Activated T-helper 2 cell treated with anti-CD3 and anti-CD28 coated beads, Interferon-gamma antibody, Interleukin-2, Interleukin-4, amounts not matched to agents 10 μg/mL and 5 μg/mL and 100 μg/mL, durations not matched to agents 14 hours and 24 hours and 36 hours (primary cell): ENCODE data around the gene SLC4A4. TPM values are rescaled to one million over a fixed set of nuclear protein-coding genes. Genes with fewer than 3 reads are reported as not detected.

Source experiments
- DNase-seq: peaks from one replicate; pipeline ENCODE4 v3.0.0; 2021; ENCODE audit warnings: low spot score
- H3K27ac Mint-ChIP-seq: one replicate; pipeline ENCODE4 v1.8.0; 2021; ENCODE audit warnings: mixed read lengths
- H3K27me3 Mint-ChIP-seq: one replicate; pipeline ENCODE4 v1.8.0; 2021; ENCODE audit warnings: low read depth, mixed read lengths
- H3K36me3 Mint-ChIP-seq: one replicate; pipeline ENCODE4 v1.8.0; 2021; ENCODE audit warnings: low read depth, mixed read lengths
- H3K4me1 Mint-ChIP-seq: one replicate; pipeline ENCODE4 v1.8.0; 2021; ENCODE audit warnings: low read depth, mixed read lengths
- H3K4me3 Mint-ChIP-seq: one replicate; pipeline ENCODE4 v1.8.0; 2021; ENCODE audit warnings: low read depth, mild to moderate bottlenecking, moderate library complexity, mixed read lengths
- H3K9me3 Mint-ChIP-seq: one replicate; pipeline ENCODE4 v1.8.0; 2021; ENCODE audit warnings: mixed read lengths
- intact Hi-C: fragments of 100-400 bp; cut with micrococcal nuclease; formaldehyde crosslinking; loops from one replicate; pipeline ENCODE4 v1.15.1; 2023
- total RNA-seq: library from RNA; stranded (reverse); gene quantifications from 2 replicates; pipeline ENCODE4 v1.2.3, GENCODE V29; 2022

Gene SLC4A4
- total RNA-seq, 1 donor from 2014 or later: 0.43 TPM

DNA sequence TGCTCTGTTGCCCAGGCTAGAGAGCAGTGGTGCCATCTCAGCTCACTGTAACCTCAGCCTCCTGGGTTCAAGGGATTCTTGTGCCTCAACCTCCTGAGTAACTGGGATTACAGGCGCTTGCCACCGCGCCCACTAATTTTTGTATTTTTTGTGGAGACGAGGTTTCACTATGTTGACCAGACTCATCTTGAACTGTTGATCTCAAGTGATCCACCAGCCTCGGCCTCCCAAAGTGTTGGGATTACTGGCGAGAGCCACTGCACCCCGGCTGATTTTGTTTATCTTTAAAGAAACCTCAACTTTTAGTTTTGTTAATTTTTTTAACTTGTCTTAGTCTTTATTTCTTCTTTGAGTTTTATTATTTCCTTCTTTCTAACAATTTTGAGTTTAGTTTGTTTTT, 163.2 kb downstream of the SLC4A4 start:
- Mint-ChIP-seq H3K27me3 (no peaks in the 10 kb centered on the region), H3K4me1 (no peaks in the 10 kb centered on the region), H3K36me3 (no peaks in the 10 kb centered on the region), H3K9me3 (no peaks in the 10 kb centered on the region), H3K27ac (no peak overlapping the region), H3K4me3 (no peak overlapping the region)
- DNase-seq: no peak
- intact Hi-C loops: no loop called here

DNA sequence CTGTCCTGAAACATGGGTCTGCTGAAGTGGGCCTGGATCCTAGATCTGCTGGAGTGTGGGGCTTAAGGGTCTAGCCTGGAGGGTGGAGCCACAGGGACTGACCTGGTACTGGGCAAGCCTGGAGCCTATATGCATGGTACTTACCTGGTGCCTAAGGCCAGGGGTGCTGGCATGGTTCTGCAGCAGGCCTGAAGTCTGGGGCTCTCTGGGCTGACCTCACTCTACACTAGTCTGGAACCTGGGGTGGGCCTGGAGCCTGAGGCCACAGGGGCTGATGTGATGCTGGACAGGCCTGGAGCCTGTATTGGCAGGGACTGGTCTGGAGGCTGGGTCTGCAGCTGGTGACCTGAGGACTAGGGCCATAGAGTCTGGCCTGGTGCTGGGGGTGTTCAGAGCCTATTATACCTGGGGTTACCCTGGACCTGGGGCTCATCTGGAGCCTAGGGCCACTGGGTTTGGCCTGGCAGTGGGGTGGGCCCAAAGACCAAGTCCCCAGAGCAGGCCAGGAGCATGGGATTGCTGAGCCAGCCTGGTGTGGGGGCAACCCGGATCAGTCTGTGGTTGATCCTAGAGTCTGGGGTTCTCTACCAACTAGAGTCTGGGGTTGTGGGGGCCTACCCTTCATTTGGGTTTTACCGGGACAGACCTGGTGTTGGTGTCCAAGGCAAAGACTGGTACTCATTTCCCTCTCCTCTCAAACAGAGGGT, 179.6 kb downstream of the SLC4A4 start:
- H3K27ac Mint-ChIP-seq: no peak overlapping the region
- H3K36me3 Mint-ChIP-seq: no peaks in the 10 kb centered on the region
- no peaks in the 10 kb centered on the region for H3K4me1 Mint-ChIP-seq
- no peaks in the 10 kb centered on the region for H3K27me3 Mint-ChIP-seq
- DNase-seq: no peak
- intact Hi-C loops: no loop called here
- H3K4me3 Mint-ChIP-seq: no peak overlapping the region
- peaks cover 4% of the 10 kb centered on the region for H3K9me3 Mint-ChIP-seq

DNA sequence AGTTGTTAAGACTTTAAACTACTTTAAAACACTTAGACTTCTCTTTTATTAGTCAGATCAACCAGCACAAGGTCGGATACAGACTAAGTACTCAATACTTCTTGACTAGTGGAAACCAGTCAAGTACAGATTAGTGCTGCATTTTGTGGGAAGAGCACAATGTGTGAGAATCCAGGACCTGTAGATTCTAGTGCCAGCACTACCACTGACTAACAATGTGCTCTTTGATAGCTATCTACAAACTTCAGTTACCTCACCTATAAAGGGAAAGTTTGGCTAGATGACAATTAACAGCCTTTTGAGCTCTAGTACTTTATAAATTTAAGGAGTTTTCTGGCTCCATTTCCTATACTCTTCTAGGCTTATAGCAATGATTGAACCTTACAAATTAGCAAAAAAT, 181.5 kb downstream of the SLC4A4 start:
- Mint-ChIP-seq H3K4me3 (no peak overlapping the region), H3K27ac (no peak overlapping the region)
- intact Hi-C loops: no loop called here

GRCh38 chr4:71520850-71521249, 182.0 kb downstream of the SLC4A4 start:
- DNase-seq: no peak
- Mint-ChIP-seq H3K27ac (no peak overlapping the region), H3K4me1 (no peaks in the 10 kb centered on the region), H3K4me3 (no peak overlapping the region), H3K27me3 (no peaks in the 10 kb centered on the region), H3K9me3 (peaks cover 4% of the 10 kb centered on the region), H3K36me3 (no peaks in the 10 kb centered on the region)
- intact Hi-C loops: no loop called here

More for the DNA sequence above, 181.5 kb downstream of the SLC4A4 start:
- Mint-ChIP-seq H3K27me3 (no peaks in the 10 kb centered on the region), H3K9me3 (peaks cover 4% of the 10 kb centered on the region), H3K36me3 (no peaks in the 10 kb centered on the region), H3K4me1 (no peaks in the 10 kb centered on the region)
- DNase-seq: no peak

- no peak for DNase-seq
- intact Hi-C loops: no loop called here
- H3K4me3 Mint-ChIP-seq: no peak overlapping the region
- H3K36me3 Mint-ChIP-seq: no peaks in the 10 kb centered on the region
- H3K4me1 Mint-ChIP-seq: no peaks in the 10 kb centered on the region
- H3K27me3 Mint-ChIP-seq: no peaks in the 10 kb centered on the region
- no peaks in the 10 kb centered on the region for H3K9me3 Mint-ChIP-seq
- no peak overlapping the region for H3K27ac Mint-ChIP-seq
These were observed 185.9 kb downstream of the SLC4A4 start for GRCh38 chr4:71524756-71525155.

GRCh38 chr4:71526637-71527406, 188.0 kb downstream of the SLC4A4 start:
- no peak for DNase-seq
- Mint-ChIP-seq H3K9me3 (no peaks in the 10 kb centered on the region), H3K36me3 (no peaks in the 10 kb centered on the region), H3K27ac (no peak overlapping the region), H3K4me3 (no peak overlapping the region), H3K4me1 (no peaks in the 10 kb centered on the region), H3K27me3 (no peaks in the 10 kb centered on the region)
- intact Hi-C loops: no loop called here

DNA sequence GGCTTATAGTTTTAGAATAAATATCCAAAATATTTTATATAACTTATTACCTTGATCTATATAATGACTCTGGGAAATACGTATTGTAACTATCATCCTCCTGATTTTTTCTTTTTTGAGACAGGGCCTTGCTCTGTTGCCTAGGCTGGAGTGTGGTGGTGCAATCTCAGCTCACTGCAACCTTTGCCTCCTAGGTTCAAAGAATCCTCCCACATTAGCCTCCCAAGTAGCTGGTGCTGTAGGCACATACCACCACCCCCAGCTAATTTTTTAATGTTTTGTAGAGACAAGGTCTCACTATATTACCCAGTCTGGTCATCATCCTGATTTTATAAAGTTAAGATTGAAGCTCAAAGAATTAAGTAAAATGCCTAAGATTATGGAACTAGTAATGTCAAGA, 193.6 kb downstream of the SLC4A4 start:
- H3K4me1 Mint-ChIP-seq: no peaks in the 10 kb centered on the region
- no peak overlapping the region for H3K27ac Mint-ChIP-seq
- intact Hi-C loops: no loop called here
- DNase-seq: no peak
- H3K9me3 Mint-ChIP-seq: no peaks in the 10 kb centered on the region
- H3K27me3 Mint-ChIP-seq: no peaks in the 10 kb centered on the region
- no peak overlapping the region for H3K4me3 Mint-ChIP-seq
- H3K36me3 Mint-ChIP-seq: no peaks in the 10 kb centered on the region

GRCh38 chr4:71533121-71533520, 194.3 kb downstream of the SLC4A4 start:
- DNase-seq: no peak
- Mint-ChIP-seq H3K27me3 (no peaks in the 10 kb centered on the region), H3K9me3 (no peaks in the 10 kb centered on the region), H3K27ac (no peak overlapping the region), H3K4me1 (no peaks in the 10 kb centered on the region), H3K4me3 (no peak overlapping the region), H3K36me3 (no peaks in the 10 kb centered on the region)
- intact Hi-C loops: no loop called here

- H3K27ac Mint-ChIP-seq: no peak overlapping the region
- no peaks in the 10 kb centered on the region for H3K27me3 Mint-ChIP-seq
- DNase-seq: no peak
- intact Hi-C loops: no loop called here
- no peaks in the 10 kb centered on the region for H3K9me3 Mint-ChIP-seq
- no peak overlapping the region for H3K4me3 Mint-ChIP-seq
- H3K4me1 Mint-ChIP-seq: no peaks in the 10 kb centered on the region
- no peaks in the 10 kb centered on the region for H3K36me3 Mint-ChIP-seq
These were observed 198.8 kb downstream of the SLC4A4 start for GRCh38 chr4:71537551-71538065.

DNA sequence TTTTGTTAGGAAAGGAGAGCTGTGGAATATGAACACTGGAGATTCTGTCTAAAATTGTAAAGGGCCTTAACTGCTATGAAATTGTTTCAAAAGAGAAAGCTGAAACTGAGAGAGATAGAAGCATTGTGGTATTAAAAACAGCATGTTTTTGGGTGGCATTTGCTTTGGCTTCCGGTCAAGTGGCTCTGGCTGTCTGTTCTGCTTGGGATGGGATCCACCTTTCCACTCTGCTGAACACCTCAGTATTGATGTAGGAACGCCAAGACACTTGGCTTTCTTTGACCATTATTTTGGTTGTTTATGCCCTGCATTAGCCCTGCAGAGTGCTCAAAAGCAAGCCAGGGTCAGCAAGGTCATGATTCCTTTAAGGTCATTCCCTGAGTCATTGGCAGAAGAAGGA, 199.7 kb downstream of the SLC4A4 start:
- Mint-ChIP-seq H3K27ac (no peak overlapping the region), H3K9me3 (no peaks in the 10 kb centered on the region), H3K4me1 (no peaks in the 10 kb centered on the region), H3K27me3 (no peaks in the 10 kb centered on the region), H3K4me3 (no peak overlapping the region), H3K36me3 (no peaks in the 10 kb centered on the region)
- intact Hi-C loops: no loop called here
- DNase-seq: no peak

DNA sequence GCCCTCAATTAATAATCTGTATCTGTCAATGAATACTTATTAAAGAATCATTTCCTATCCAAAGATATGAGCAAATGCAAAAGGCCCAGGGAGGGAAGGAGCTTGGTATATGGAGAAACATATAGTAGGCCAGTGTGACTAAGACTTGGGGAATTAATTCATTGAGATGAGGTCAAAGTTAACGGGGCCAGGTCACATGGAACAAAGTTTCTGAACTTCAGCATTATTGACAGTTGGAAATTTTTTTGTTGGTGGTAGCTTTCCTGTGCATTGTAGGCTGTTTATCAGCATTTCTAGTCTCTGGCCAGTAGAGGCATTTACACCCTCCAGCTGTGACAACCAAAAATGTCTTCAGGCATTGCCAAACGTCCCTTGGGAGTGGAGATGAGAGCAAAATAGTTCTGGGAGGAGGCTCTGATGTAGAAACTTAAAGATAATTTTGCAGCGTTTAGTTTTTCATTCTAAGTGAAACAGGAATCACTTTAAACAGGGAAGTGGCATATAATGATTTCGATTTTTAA, 202.0 kb downstream of the SLC4A4 start:
- Mint-ChIP-seq H3K4me3 (no peak overlapping the region), H3K36me3 (no peaks in the 10 kb centered on the region), H3K27me3 (no peaks in the 10 kb centered on the region), H3K9me3 (no peaks in the 10 kb centered on the region), H3K4me1 (no peaks in the 10 kb centered on the region), H3K27ac (no peak overlapping the region)
- intact Hi-C loops: no loop called here
- DNase-seq: no peak

GRCh38 chr4:71541541-71541940, 202.7 kb downstream of the SLC4A4 start:
- intact Hi-C loops: no loop called here
- Mint-ChIP-seq H3K36me3 (no peaks in the 10 kb centered on the region), H3K4me1 (no peaks in the 10 kb centered on the region), H3K9me3 (no peaks in the 10 kb centered on the region), H3K27ac (no peak overlapping the region), H3K4me3 (no peak overlapping the region), H3K27me3 (no peaks in the 10 kb centered on the region)
- DNase-seq: no peak

DNA sequence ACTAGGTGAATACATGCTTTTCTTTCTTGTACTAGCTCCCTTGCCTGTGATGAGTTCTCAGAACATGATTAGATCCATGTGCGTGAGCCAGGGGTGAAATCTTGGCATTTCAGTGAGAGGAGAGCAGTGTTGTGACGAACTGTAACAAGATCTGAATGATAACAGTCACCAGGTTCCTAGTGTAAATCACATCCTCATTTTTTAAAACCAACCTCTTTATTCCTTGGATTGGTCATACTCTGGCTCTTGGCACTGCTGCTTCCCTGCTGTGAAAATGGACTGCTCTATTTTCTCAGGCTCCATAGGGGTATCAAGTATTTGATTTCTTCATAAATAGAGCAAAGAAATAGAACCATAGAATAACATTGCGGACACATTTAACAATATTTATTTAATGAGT, 206.3 kb downstream of the SLC4A4 start:
- Mint-ChIP-seq H3K27ac (no peak overlapping the region), H3K4me1 (no peaks in the 10 kb centered on the region), H3K27me3 (no peaks in the 10 kb centered on the region), H3K4me3 (no peak overlapping the region), H3K9me3 (no peaks in the 10 kb centered on the region), H3K36me3 (no peaks in the 10 kb centered on the region)
- no peak for DNase-seq
- intact Hi-C loops: no loop called here
